ENCODE measurements around the gene DRD1. TPM values are rescaled to one million over a fixed set of nuclear protein-coding genes. Genes with fewer than 3 reads are reported as not detected.

The DRD1 gene
- total and polyA plus RNA-seq, 2 of the 4 experiments (the other 2 are of a cell fraction) = 0.18 to 0.19 TPM

DNA sequence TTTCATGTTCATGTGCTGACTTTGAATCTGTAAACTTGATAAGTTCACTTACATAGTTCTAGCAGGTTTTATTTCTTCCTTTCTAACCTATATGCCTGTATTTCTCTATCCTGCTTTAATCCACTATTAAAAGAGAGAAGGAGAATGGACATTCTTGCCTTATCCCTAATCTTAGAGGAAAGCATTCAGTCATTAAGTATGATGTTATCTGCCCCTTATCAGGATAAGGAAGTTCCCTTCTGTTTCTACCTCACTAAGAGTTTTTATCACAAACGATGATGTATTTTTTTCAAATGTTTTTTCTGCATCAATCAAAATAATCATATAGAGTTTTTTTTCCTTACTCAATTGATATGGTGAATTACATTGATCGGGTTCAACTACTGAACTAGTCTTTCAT, 33.1 kb downstream of the DRD1 start:
- Histone ChIP-seq H3K4me1 (ENCODE audit: control insufficient read depth, insufficient read depth, low read length) (no peaks in the 10 kb centered on the region), H3K4me2 (ENCODE audit: low read depth, low read length) (no peak overlapping the region), H2AK9ac (replicated peaks; ENCODE audit: low read depth, low read length, poor library complexity) (no peak overlapping the region), H3K4ac (ENCODE audit: low read depth, low read length) (no peak overlapping the region), H3K9ac (ENCODE audit: low read depth, low read length) (no peak overlapping the region), H3K9me3 (ENCODE audit: control insufficient read depth, insufficient read depth, low read length) (no peaks in the 10 kb centered on the region), H3K79me1 (ENCODE audit: low read depth in 1 of 2, low read length in 2 of 2) (no peaks in the 10 kb centered on the region), H2AK5ac (ENCODE audit: low read depth, low read length) (no peak overlapping the region), H3K23ac (ENCODE audit: low read depth, low read length) (no peak overlapping the region), H3K36me3 (ENCODE audit: control insufficient read depth, insufficient read depth, low read length) (no peaks in the 10 kb centered on the region), H3K18ac (ENCODE audit: low read depth, low read length) (no peak overlapping the region), H2BK5ac (ENCODE audit: low read depth, low read length, poor library complexity, severe bottlenecking) (no peak overlapping the region), H3K14ac (replicated peaks; ENCODE audit: low read depth, low read length) (no peak overlapping the region), H4K8ac (ENCODE audit: low read depth in 2 of 2, low read length in 2 of 2) (no peak overlapping the region), H3K27ac (ENCODE audit: insufficient read depth, low read length) (no peak overlapping the region), H2AFZ (replicated peaks; ENCODE audit: low read length, poor library complexity) (no peak overlapping the region), H4K20me1 (ENCODE audit: insufficient read depth, low read length) (no peaks in the 10 kb centered on the region), H2BK15ac (ENCODE audit: low read depth, low read length) (no peak overlapping the region), H2BK120ac (ENCODE audit: low read depth, low read length) (no peak overlapping the region), H3K4me3 (ENCODE audit: insufficient read depth, low read depth, low read length) (no peak overlapping the region), H2BK20ac (ENCODE audit: low read depth, low read length) (no peak overlapping the region), H4K91ac (ENCODE audit: insufficient read depth, low read depth, low read length) (no peak overlapping the region), H3K56ac (ENCODE audit: extremely low read depth, insufficient read depth, low read length) (no peak overlapping the region), H4K5ac (ENCODE audit: low read depth, low read length) (no peak overlapping the region), H3K9me1 (ENCODE audit: insufficient read depth, low read length) (no peaks in the 10 kb centered on the region), H3K27me3 (ENCODE audit: control insufficient read depth, insufficient read depth, low read length) (peaks cover 2% of the 10 kb centered on the region; the same call in 1 of the 2 replicates)
- in situ Hi-C loops (cut with MboI; ENCODE audit: low sequenced_read_pairs) (no loop called here), intact Hi-C loops (cut with micrococcal nuclease) (no loop called here), dilution Hi-C loops (cut with HindIII; ENCODE audit: low sequenced_read_pairs, unreplicated experiment) (no loop called here)
- ATAC-seq (ENCODE audit: low read depth) (no peak), DNase-seq (no peak)
- TF ChIP-seq, protein P1, sequence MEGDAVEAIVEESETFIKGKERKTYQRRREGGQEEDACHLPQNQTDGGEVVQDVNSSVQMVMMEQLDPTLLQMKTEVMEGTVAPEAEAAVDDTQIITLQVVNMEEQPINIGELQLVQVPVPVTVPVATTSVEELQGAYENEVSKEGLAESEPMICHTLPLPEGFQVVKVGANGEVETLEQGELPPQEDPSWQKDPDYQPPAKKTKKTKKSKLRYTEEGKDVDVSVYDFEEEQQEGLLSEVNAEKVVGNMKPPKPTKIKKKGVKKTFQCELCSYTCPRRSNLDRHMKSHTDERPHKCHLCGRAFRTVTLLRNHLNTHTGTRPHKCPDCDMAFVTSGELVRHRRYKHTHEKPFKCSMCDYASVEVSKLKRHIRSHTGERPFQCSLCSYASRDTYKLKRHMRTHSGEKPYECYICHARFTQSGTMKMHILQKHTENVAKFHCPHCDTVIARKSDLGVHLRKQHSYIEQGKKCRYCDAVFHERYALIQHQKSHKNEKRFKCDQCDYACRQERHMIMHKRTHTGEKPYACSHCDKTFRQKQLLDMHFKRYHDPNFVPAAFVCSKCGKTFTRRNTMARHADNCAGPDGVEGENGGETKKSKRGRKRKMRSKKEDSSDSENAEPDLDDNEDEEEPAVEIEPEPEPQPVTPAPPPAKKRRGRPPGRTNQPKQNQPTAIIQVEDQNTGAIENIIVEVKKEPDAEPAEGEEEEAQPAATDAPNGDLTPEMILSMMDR (conservative IDR thresholded peaks at IDR 0.05; ENCODE audit: low read depth, low read length) = no peak
- TF ChIP-seq RFX5 (IDR thresholded peaks at IDR 0.05; ENCODE audit: low read depth, low read length) = no peak
- no peak for TF ChIP-seq BHLHE40 (IDR thresholded peaks at IDR 0.05; ENCODE audit: low read depth, low read length)
- no peak for TF ChIP-seq RCOR1 (IDR thresholded peaks at IDR 0.05; ENCODE audit: insufficient replicate concordance, low read length)
- TF ChIP-seq MAFK (IDR thresholded peaks at IDR 0.05; ENCODE audit: low read depth, low read length) = no peak
- no peak for TF ChIP-seq RAD21 (IDR thresholded peaks at IDR 0.05; ENCODE audit: low read length)
- no peak for TF ChIP-seq CHD1 (IDR thresholded peaks at IDR 0.05; ENCODE audit: low read depth, low read length)
- TF ChIP-seq, protein P2, sequence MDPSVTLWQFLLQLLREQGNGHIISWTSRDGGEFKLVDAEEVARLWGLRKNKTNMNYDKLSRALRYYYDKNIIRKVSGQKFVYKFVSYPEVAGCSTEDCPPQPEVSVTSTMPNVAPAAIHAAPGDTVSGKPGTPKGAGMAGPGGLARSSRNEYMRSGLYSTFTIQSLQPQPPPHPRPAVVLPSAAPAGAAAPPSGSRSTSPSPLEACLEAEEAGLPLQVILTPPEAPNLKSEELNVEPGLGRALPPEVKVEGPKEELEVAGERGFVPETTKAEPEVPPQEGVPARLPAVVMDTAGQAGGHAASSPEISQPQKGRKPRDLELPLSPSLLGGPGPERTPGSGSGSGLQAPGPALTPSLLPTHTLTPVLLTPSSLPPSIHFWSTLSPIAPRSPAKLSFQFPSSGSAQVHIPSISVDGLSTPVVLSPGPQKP (IDR thresholded peaks at IDR 0.05; ENCODE audit: borderline replicate concordance, low read depth, low read length) = no peak
- TF ChIP-seq, protein P3, sequence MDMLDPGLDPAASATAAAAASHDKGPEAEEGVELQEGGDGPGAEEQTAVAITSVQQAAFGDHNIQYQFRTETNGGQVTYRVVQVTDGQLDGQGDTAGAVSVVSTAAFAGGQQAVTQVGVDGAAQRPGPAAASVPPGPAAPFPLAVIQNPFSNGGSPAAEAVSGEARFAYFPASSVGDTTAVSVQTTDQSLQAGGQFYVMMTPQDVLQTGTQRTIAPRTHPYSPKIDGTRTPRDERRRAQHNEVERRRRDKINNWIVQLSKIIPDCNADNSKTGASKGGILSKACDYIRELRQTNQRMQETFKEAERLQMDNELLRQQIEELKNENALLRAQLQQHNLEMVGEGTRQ (IDR thresholded peaks at IDR 0.05; ENCODE audit: low read depth, low read length) = no peak
- TF ChIP-seq POLR2A (IDR thresholded peaks at IDR 0.05; ENCODE audit: low read depth, low read length) = no peak
- no peak for TF ChIP-seq CEBPB (IDR thresholded peaks at IDR 0.05; ENCODE audit: low read depth, low read length)
- WGBS, 2 experiments (ENCODE audit: extremely low coverage in 2 of 2, insufficient read length in 1 of 2) = no CpG with 5 or more reads among the region's 2 CpGs
- CTCF ChIA-PET = no interaction called here
- POLR2A ChIA-PET (ENCODE audit: unreplicated experiment) = no interaction called here
- BruUV-seq (replicated peaks) = no TSS peak

All from IMR-90 (cell line).